Measurements from ENCODE around the gene TDO2. TPM values are rescaled to one million over a fixed set of nuclear protein-coding genes. Genes with fewer than 3 reads are reported as not detected.

Gene TDO2
- total and polyA plus RNA-seq, 8 donors, result 0.35 to 1.4 (median 0.48) TPM; not detected in 4

GRCh38 chr4:155885666-155886065 lies 17.8 kb upstream of the TDO2 start:
- no peak for FAIRE-seq
- DNase-seq, result no peak
- intact Hi-C loops (cut with DNase I), result no loop called here
- 36 to 49% methylated on average over 6 of the region's 6 CpGs for WGBS, 2 donors
- Histone ChIP-seq H3K9me3 (no peaks in the 10 kb centered on the region), H3K4me1 (peaks cover 0 to 8% (median 6%) of the 10 kb centered on the region in 3 donors), H3K27me3 (no peaks in the 10 kb centered on the region), H3K4me3 (no peak overlapping the region), H3K27ac (no peak overlapping the region), H3K36me3 (no peaks in the 10 kb centered on the region)
- ATAC-seq, result no peak
- TF ChIP-seq, protein P1, sequence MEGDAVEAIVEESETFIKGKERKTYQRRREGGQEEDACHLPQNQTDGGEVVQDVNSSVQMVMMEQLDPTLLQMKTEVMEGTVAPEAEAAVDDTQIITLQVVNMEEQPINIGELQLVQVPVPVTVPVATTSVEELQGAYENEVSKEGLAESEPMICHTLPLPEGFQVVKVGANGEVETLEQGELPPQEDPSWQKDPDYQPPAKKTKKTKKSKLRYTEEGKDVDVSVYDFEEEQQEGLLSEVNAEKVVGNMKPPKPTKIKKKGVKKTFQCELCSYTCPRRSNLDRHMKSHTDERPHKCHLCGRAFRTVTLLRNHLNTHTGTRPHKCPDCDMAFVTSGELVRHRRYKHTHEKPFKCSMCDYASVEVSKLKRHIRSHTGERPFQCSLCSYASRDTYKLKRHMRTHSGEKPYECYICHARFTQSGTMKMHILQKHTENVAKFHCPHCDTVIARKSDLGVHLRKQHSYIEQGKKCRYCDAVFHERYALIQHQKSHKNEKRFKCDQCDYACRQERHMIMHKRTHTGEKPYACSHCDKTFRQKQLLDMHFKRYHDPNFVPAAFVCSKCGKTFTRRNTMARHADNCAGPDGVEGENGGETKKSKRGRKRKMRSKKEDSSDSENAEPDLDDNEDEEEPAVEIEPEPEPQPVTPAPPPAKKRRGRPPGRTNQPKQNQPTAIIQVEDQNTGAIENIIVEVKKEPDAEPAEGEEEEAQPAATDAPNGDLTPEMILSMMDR (IDR thresholded peaks at IDR 0.05), result no peak

DNA sequence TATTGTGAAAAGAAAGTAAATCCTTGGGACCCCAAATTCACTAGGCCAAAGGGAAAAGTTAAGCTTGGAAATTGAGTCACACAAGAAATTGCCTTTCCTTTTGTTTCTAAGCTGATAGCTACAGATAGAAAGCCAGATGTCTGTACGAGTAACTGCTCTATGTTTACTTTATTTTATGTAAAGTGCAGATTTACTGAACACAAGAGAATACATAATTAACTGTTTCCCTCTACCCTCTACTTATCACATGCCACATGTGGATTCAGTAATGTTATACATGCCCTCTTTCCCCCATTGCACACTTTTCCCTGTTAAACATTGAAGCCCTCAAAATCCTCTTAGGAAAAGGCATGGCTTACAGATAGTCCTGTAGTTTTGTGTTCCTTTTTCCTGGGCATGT lies 16.5 kb upstream of the TDO2 start:
- ATAC-seq (no peak), FAIRE-seq (no peak), DNase-seq (no peak)
- H3K4me1 ChIP-seq, result peaks cover 0 to 8% (median 6%) of the 10 kb centered on the region in 3 donors
- intact Hi-C loops (cut with DNase I), result no loop called here
- H3K36me3 ChIP-seq, result no peaks in the 10 kb centered on the region
- WGBS, 2 donors, result 45 to 51% methylated on average over 1 of the region's 1 CpG
- H3K9me3 ChIP-seq, result no peaks in the 10 kb centered on the region
- no peak overlapping the region for H3K4me3 ChIP-seq
- no peak overlapping the region for H3K27ac ChIP-seq
- TF ChIP-seq, protein P1 (IDR thresholded peaks at IDR 0.05), result no peak
- no peaks in the 10 kb centered on the region for H3K27me3 ChIP-seq

- intact Hi-C loops (cut with DNase I), result no loop called here
- H3K36me3 ChIP-seq, result no peaks in the 10 kb centered on the region
- no peak for DNase-seq
- TF ChIP-seq, protein P1 (IDR thresholded peaks at IDR 0.05), result no peak
- H3K4me3 ChIP-seq, result no peak overlapping the region
- no peaks in the 10 kb centered on the region for H3K9me3 ChIP-seq
- no peaks in the 10 kb centered on the region for H3K27me3 ChIP-seq
- peak overlapping the region in 1 of 4 donors; percentile 51 for H3K27ac ChIP-seq
- H3K4me1 ChIP-seq, result peaks cover 0 to 8% (median 6%) of the 10 kb centered on the region in 3 donors
- FAIRE-seq, result no peak
- no peak for ATAC-seq
- 55 to 60% methylated on average over 6 of the region's 6 CpGs for WGBS, 2 donors
Measured at GRCh38 chr4:155887847-155888570, 15.5 kb upstream of the TDO2 start.

DNA sequence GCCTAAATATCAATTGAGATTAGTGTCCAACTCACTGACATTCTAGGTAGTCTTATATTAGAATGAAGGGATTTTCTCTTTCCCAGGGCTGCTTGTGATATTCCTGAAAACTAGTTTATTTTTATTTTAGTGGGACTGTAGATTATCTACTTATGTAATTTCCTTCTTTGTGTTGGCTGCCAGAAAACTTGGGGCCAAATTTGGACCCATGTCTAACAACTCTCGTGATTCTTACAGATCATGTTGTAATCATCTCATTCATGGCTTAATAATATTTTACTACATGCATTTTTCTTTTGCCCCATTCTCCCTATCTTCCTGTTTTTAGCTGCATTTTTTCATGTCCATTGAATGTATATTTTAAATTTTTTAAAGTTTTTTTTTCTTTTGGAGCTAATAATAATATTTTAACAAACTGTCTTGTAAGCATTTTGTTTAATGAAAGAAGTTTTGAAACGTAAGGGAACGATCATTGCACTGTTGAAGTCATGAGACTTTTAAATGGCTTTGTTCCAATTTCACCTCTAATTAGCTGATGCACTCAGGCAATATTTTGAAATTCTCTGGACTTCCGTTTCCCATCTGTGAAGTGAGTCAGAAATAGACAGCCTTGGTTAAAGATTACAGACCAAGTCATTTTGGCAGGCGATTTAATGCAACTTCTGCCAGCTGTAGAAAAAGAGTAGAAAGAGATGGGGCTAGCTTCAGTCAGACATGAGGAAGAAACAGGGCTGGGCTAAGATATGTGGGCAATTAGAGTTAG lies 14.3 kb upstream of the TDO2 start:
- intact Hi-C loops (cut with DNase I), result no loop called here
- TF ChIP-seq, protein P1 (IDR thresholded peaks at IDR 0.05), result no peak
- peaks cover 0 to 8% (median 6%) of the 10 kb centered on the region in 3 donors for H3K4me1 ChIP-seq
- DNase-seq (peak in 2 of 6 donors; percentile 15 to 39), ATAC-seq (peak; percentile 64 to 91 (median 88)), FAIRE-seq (no peak)
- no peaks in the 10 kb centered on the region for H3K27me3 ChIP-seq
- peak overlapping the region in 2 of 4 donors; percentile 30 to 51 for H3K27ac ChIP-seq
- H3K36me3 ChIP-seq, result no peaks in the 10 kb centered on the region
- H3K9me3 ChIP-seq, result no peaks in the 10 kb centered on the region
- H3K4me3 ChIP-seq, result no peak overlapping the region
- WGBS, 2 donors, result 10 to 17% methylated on average over 5 of the region's 5 CpGs
